CD4-positive, alpha-beta T cell treated with Interleukin-17A for 1 hour (primary cell): ENCODE data around the gene LRRIQ4.

ENCODE experiments used
- DNase-seq: peaks from one replicate; pipeline ENCODE4 v3.0.0-alpha.2; 2020

The LRRIQ4 gene

DNA sequence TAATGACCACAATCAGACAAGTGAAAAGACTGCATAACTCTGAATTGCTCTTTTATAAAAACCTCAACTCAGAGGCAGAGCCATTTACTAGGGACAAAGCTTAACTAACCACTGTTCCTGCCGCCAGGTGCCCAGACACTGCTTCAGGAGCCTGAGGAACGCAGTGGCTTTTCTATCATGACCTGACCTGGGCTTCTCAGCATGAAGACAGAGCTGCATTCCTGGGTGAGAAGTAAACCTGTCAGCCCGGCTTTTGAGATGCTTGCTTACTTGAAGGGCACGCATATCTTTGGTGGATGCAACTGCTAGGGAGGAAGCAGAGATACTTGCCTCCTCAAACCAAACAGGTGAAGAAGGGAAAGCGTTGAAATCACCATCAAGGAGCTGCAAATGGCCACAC lies 49.2 kb downstream of the LRRIQ4 start:
- no peak for DNase-seq

DNA sequence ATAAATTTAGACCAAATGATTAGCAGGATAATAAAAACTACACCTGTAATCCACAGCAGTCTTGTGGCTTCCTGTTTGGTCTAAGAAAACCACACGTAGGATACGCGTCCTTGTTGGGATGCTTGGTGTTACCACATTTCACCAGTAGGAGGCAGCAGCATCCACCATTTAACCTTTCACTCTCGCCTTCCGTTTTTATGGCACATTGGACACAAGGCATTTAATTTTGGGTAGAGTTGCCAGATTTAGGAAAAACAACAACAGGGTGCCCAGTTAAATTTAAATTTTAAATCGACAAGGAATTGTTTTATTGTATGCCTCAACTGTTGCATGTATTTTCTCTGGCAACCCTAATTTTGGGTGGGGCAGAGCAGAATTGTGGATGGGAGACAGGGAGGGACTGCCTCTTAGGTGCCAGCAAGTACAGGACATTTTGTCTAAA lies 50.8 kb downstream of the LRRIQ4 start:
- DNase-seq: peak; percentile 79

DNA sequence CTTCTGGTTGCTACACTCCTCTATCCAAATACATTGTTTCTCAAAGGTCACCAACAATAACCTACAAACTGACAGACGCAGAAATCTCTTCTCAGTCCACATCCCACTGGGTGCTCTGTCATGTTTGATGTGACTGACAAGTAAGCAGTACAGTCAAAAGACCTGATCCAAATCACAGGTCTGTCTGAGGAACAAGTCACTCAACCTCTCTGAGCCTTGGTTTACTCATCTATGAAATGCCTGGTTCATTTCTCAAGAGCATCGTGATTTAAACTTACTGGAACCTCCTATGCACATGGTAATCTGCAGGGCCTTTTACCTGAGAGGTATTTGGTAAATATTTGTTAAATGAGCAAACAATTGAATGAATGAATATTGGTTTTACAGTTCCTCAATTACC lies 51.6 kb downstream of the LRRIQ4 start:
- no peak for DNase-seq

DNA sequence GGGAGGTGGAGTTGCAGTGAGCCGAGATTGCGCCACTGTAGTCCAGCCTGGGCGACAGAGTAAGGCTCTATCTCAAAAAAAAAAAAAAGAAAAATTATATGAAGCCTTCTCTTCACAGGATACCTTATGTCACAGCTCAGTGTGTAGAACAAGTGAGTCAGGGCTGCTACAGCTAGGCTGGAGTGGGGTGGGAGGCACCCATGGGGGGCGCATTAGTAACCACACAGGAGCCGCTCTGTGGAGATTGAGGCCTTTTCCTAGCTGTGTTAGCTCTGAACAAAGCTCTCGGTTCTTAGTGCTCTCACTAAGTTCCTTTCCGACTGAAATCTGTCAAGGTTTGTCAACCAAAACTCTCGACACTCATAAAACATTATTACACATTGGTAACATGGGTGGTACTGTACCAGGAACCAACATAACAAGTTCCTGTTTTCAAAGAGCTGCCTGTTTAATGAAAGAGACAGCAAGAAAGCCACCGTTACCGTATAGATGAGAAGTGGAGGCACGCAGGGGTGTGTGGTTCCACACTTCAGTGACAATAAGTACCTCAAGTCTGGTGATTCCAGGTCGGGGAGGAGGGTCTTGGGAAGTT lies 52.6 kb downstream of the LRRIQ4 start:
- peak; percentile 4 for DNase-seq

DNA sequence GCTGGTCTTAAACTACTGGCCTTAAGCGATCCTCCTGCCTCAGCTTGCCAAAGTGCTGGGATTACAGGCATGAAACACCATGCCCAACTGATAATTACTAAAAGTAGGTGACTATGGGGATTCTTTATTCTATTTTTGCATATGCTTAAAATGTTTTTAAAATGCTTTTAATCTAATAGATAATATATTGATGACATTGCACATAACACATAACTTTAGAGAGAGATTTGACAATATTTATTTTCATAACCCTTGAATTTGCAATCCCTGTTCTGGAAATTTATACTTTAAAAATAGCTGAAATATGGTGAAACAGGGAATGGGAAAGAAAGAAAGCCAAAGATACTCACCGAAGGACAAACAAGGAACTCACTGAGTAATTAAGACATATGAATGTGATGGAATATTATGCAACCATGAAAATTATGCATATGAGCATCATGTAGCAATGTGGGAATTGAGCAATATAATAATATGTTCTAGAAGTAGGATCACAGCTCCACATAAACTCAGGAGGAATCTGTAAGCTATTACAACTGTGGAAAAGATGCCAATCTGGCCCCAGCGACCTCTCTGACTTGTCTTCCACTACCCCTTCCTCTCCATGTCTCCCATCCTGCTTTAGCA lies 55.0 kb downstream of the LRRIQ4 start:
- DNase-seq: no peak

DNA sequence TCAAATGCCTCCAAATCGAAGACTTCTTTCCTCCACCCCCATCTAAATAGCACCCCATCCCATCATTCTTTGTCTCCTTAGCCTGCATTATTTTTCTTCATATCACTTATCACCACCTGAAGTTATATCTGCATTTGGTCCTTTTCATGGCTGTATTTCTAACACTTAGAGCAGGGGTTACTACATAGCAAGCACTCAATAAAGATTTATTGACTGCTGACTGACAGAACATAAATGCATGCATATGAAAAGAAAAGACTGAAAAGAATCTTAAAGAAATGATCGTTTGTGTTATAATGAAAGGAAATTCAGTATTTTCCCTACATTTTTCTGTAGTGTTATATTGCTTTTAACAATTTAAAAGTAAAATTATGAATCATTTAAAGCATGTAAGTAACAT lies 55.7 kb downstream of the LRRIQ4 start:
- DNase-seq: no peak

DNA sequence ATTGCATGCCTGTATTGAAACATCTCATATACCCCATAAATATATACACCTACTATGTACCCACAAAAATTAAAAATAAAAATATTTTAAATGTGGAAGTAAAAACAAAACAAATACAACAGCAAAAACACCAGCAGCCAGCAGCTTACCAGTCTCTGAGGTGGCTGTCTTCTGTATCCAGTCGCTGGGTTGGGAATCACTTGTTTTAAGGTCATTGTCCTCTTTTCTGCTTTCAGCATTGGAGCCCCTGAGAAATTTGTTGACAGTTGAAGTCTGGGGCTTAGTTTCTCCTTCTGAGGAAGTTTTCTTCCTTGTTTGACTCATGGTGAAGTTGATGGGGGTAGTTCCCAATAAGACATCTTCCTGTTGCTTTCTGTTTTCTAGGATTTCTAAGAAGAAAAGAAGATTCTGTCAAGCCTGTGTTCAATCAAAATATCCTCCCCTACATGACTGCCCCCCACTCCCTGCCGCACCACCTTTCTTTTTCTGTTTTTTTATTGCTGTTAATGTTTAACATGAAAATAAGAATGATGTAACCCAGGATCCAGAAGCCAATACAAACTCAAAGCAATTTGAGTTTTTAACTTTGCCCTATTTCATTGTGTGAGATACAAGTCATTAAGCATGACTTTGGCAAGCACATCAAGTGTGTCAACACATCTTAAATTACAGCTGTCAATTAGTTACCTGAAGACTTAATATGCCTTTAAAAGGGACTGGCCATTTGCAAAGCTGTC lies 57.0 kb downstream of the LRRIQ4 start, which contains the start of gene LRRC31:
Gene LRRC31, minus strand, starts transcription at position 452 of the 737 bp plus-strand sequence. Its CDS starts 128 bp downstream, at position 324.
- no peak for DNase-seq

DNA sequence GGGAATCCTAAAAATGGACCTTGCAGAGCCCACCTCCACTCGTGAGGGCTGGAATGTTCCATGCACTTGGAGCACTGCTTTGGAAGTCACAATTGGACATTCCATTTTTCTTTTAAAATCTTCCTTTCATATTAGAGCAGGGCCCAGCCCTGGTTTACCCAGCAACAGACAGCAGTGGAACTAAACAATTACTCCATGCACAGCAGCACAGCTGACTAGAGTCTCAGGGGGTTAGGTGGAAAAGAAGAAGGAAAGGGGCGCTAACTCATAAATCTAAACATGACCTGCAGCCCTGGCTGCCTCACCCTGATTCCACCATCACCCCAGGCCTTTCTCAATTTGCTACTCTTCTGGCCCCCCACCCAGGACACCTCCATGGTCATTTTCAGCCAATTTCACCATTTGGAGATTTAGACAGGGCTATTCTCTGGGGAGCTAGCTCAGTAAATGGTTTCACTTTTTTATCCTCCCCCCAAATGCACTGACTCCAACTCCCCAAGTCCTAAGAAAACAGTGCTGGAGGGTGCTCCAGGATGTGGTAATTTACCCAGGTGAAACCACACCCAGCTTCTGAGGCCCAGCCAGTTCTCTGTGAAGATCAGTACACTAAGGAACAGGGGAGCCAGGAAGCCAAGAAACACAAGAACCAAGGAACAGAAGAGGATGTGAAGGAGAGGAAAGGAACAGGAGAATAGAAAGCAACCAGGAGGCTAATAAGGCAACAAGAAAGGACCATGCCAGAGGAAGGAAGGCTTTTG lies 58.6 kb downstream of the LRRIQ4 start:
- peak; percentile 14 for DNase-seq

DNA sequence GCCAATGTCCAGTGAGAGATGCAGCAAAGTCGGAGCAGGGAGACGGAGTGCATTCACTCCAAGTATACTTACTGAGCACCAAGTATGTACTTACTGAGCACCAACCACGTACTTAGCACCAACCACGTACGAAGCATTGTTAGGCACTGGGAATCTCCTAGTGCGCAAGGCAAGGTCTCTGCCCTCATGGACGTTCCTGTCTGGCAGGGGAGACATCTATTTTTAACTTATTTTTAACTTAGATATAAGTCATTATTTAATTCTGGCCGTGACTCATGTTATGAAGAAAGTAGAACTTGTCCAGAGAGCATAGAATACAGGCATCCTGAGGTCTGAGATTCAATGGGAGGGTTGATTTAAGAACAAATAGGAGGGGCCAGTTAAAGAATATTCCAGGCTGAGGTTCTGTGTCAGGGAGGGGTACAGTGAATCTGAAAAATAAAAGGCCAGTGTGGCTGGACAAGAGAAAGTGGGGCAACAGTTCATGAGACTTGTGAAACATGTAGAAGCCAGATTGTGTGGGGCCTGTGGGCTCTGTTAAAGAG lies 66.4 kb downstream of the LRRIQ4 start:
- DNase-seq: no peak

DNA sequence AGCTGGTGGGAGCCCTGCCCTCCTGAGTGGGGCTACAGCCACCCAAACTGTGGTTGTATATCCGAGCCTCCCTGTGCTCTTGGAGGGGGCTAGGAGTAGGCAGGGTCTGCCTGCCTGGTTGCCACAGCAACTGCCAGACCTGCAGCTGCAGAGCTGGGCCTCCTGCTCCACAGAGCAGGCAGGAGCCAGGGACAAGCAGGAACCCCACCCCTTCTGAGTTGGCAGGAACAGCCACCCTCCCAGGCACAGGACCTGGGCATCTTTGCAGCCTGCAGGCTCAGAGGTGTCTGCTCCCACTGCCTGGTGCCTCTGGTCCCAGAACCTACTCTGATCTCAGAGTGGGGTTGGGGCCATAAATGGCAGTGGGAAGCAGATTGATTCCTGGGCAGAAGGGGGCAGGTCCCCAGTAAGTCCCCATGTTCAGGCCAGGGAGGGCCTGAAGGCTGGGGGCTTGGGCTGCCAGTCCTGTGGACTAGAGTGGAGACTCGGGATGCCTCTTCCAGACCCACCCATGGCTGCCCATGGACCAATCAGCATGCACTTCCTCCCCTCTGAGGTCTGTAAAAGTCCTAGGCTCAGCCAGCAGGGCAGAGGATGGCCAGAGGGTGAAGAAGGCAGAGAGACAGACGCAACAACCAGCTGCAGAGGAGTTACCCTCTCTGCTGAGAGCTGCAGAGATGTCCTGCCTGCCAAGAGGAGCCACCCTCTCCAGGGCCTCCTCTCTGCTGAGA lies 67.3 kb downstream of the LRRIQ4 start:
- DNase-seq: no peak

DNA sequence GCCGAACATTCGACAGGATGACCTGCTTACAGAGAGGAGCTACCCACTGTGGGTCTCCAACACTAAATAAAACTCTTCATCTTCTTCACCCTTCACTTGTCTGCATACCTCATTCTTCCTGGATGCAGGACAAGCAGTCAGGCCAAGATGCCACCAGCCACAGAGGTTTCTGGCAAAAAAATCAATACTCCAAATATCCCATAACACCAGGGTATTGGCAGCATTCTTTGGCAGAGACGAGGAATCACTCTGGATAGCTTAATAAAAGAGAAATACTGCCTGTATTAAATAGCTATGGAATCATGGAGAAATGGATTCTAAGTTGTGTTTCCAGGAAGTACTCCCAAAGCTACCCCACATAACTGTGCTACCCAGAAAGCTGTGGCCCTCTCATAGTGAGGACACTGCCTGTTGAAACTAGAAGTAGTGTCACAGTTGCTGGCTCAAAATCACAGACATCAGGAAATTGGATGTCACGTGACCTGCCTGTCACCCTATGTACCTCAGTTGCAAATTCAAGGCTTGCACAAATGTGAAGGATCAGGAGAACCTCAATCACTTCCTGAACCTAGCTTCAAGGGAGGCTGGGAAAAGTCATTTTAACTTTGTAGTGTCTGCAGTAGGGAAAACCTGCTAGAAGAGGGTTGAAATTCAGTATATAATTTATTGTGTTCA lies 68.0 kb downstream of the LRRIQ4 start:
- no peak for DNase-seq

DNA sequence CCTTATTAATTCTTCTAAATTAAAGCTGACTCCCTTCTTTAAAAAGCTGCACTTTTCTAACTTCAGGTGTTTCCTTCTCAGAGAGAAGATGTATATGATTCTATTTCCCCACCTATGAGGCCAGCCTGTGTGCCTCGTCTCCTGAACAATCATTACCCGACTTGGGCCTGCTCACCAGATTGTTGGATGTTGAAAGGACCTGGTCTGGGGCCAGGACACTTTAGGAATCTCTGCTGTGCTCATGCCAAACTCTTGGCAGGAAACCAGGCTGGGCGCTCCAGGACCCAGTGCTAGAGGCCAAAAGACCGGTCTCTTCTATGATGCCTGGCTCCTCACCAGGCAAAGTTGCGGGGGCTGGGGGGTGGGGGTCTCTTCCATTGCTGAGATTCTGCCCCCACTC lies 74.0 kb downstream of the LRRIQ4 start:
- no peak for DNase-seq
